GM12892 (cell line): ENCODE data around the gene SBK3.

Experiments used
- POLR2A ChIP-seq: IDR thresholded peaks from 2 replicates; pipeline ENCODE4 v1.6.1; 2011; ENCODE audit warnings: low read depth, low read length, control low read depth
- POLR2AphosphoS5 ChIP-seq: IDR thresholded peaks from 2 replicates; pipeline ENCODE4 v1.6.1; 2011; ENCODE audit warnings: low read depth, low read length, control low read depth
- TAF1 ChIP-seq: IDR thresholded peaks from 2 replicates; pipeline ENCODE4 v1.6.1; 2011; ENCODE audit warnings: low read depth, mild to moderate bottlenecking, control low read depth, low read length, borderline replicate concordance

GRCh38 chr19:55593096-55593772 lies 47.9 kb upstream of the SBK3 start:
- TF ChIP-seq POLR2A (no peak), POLR2AphosphoS5 (no peak), TAF1 (no peak)
